ENCODE results near the gene NWD2. TPM values are rescaled to one million over a fixed set of nuclear protein-coding genes. Genes with fewer than 3 reads are reported as not detected.

The NWD2 gene
- total and polyA plus RNA-seq, 9 of the 15 experiments (the other 6 are each of a cell fraction or from before 2014, with no cell fraction given): not detected

- BruUV-seq (replicated peaks): no TSS peak
Measured at GRCh38 chr4:37446016-37446415, 201.5 kb downstream of the NWD2 start.

GRCh38 chr4:37447886-37448285 is 203.3 kb downstream of the NWD2 start:
- H3K9ac ChIP-seq (ENCODE audit: insufficient read depth in 1 of 2, low read depth in 2 of 2, low read length in 2 of 2): no peak overlapping the region
- TF ChIP-seq RCOR1 (IDR thresholded peaks at IDR 0.05; ENCODE audit: borderline replicate concordance in 1 of 2, low read depth in 2 of 2, low read length in 2 of 2) (no peak), CBFA2T3 (IDR thresholded peaks at IDR 0.05) (no peak), ZNF766 (CRISPR knock-in tag; conservative IDR thresholded peaks at IDR 0.05) (no peak), KLF16 (IDR thresholded peaks at IDR 0.05) (no peak), RFX5 (IDR thresholded peaks at IDR 0.05; ENCODE audit: low read depth, low read length) (no peak), ZNF282 (CRISPR knock-in tag; IDR thresholded peaks at IDR 0.05) (no peak), CCNT2 (IDR thresholded peaks at IDR 0.05; ENCODE audit: borderline replicate concordance, extremely low read depth, insufficient read length, low read depth, low read length) (no peak), SAP30 (IDR thresholded peaks at IDR 0.05; ENCODE audit: borderline replicate concordance, insufficient read depth, low read depth, low read length, poor library complexity, severe bottlenecking) (no peak), HOXB6 (CRISPR knock-in tag; IDR thresholded peaks at IDR 0.05; ENCODE audit: borderline replicate concordance) (no peak), ZNF511 (CRISPR knock-in tag; IDR thresholded peaks at IDR 0.05) (no peak), PHB (CRISPR knock-in tag; IDR thresholded peaks at IDR 0.05) (no peak), NFRKB (IDR thresholded peaks at IDR 0.05; ENCODE audit: low read depth) (no peak), FOXA3 (CRISPR knock-in tag; conservative IDR thresholded peaks at IDR 0.05 in 1 of 2, IDR thresholded peaks at IDR 0.05 in 1 of 2) (no peak), EWSR1 (IDR thresholded peaks at IDR 0.05; ENCODE audit: borderline replicate concordance, low read depth, partially characterized antibody) (no peak), ZNF239 (CRISPR knock-in tag; IDR thresholded peaks at IDR 0.05) (no peak), SMARCE1 (IDR thresholded peaks at IDR 0.05) (no peak), ZBED1 (IDR thresholded peaks at IDR 0.05) (no peak)

More at GRCh38 chr4:37446016-37446415, 201.5 kb downstream of the NWD2 start:
- in situ Hi-C loops (cut with MboI) (no loop called here), intact Hi-C loops (cut with micrococcal nuclease) (no loop called here)
- H3K9ac ChIP-seq (ENCODE audit: insufficient read depth in 1 of 2, low read depth in 2 of 2, low read length in 2 of 2): no peak overlapping the region
- 0 out of 2 replicates have a peak, but pooled peaks cover 4% of the 10 kb centered on the region for H4K20me1 ChIP-seq (replicated peaks; ENCODE audit: control insufficient read depth, insufficient read depth, low read length)
- H3K9me1 ChIP-seq (ENCODE audit: control insufficient read depth, insufficient read depth, low read length): no peaks in the 10 kb centered on the region
- H3K4me3 ChIP-seq: no peak overlapping the region
- H3K36me3 ChIP-seq (ENCODE audit: control insufficient read depth, insufficient read depth, low read length): no peaks in the 10 kb centered on the region
- no peaks in the 10 kb centered on the region for H3K9me3 ChIP-seq (replicated peaks; ENCODE audit: control insufficient read depth, insufficient read depth, low read depth, low read length)
- no peaks in the 10 kb centered on the region for H3K4me1 ChIP-seq (replicated peaks in 1 of 2; ENCODE audit: control insufficient read depth in 2 of 2, insufficient read depth in 2 of 2, low read length in 2 of 2)
- WGBS (ENCODE audit: insufficient coverage, low coverage, missing lambda C conversion rate): 5% methylated on average over 8 of the region's 8 CpGs
- H3K27ac ChIP-seq (ENCODE audit: extremely low read depth, low read depth, low read length): no peak overlapping the region
- TF ChIP-seq RBFOX2 (IDR thresholded peaks at IDR 0.05; ENCODE audit: low read depth, low read length): no peak
- TF ChIP-seq BRD9 (IDR thresholded peaks at IDR 0.05; ENCODE audit: low read depth, partially characterized antibody): no peak
- TF ChIP-seq EZH2 (IDR thresholded peaks at IDR 0.05; ENCODE audit: borderline replicate concordance, low read depth, low read length): no peak
- H3K27me3 ChIP-seq (ENCODE audit: control insufficient read depth in 2 of 2, insufficient read depth in 2 of 2, low read length in 2 of 2): peaks cover 5 to 18% of the 10 kb centered on the region in 2 experiments; a peak in 4 of 5 replicates
- H3K79me2 ChIP-seq (ENCODE audit: control insufficient read depth, insufficient read depth, low read length): no peaks in the 10 kb centered on the region
- no peak overlapping the region for H2AFZ ChIP-seq (ENCODE audit: low read depth, low read length)
- H3K4me2 ChIP-seq (ENCODE audit: insufficient read depth, low read length): no peak overlapping the region
- POLR2A ChIA-PET: interaction anchor here (0.6 kb wide), 1 partner anchor 450 kb away, joined by 3 read pairs; no protein-coding TSS in a partner anchor
- ATAC-seq (no peak), FAIRE-seq (no peak), DNase-seq (ENCODE audit: extremely low read depth in 1 of 4, low spot score in 3 of 4) (no peak)
- CTCF ChIA-PET (ENCODE audit: low intra/inter-chr PET ratio): no interaction called here

More at GRCh38 chr4:37447886-37448285, 203.3 kb downstream of the NWD2 start:
- Histone ChIP-seq H3K9me3 (replicated peaks; ENCODE audit: control insufficient read depth, insufficient read depth, low read depth, low read length) (no peaks in the 10 kb centered on the region), H3K4me3 (no peak overlapping the region), H3K27ac (ENCODE audit: extremely low read depth, low read depth, low read length) (no peak overlapping the region), H3K4me2 (ENCODE audit: insufficient read depth, low read length) (no peak overlapping the region), H3K27me3 (ENCODE audit: control insufficient read depth in 2 of 2, insufficient read depth in 2 of 2, low read length in 2 of 2) (peaks cover 5 to 18% of the 10 kb centered on the region in 2 experiments; a peak in 3 of 5 replicates), H3K9me1 (ENCODE audit: control insufficient read depth, insufficient read depth, low read length) (no peaks in the 10 kb centered on the region), H3K4me1 (replicated peaks in 1 of 2; ENCODE audit: control insufficient read depth in 2 of 2, insufficient read depth in 2 of 2, low read length in 2 of 2) (no peaks in the 10 kb centered on the region), H4K20me1 (replicated peaks; ENCODE audit: control insufficient read depth, insufficient read depth, low read length) (no peaks in the 10 kb centered on the region), H2AFZ (ENCODE audit: low read depth, low read length) (no peak overlapping the region), H3K36me3 (ENCODE audit: control insufficient read depth, insufficient read depth, low read length) (no peaks in the 10 kb centered on the region), H3K79me2 (ENCODE audit: control insufficient read depth, insufficient read depth, low read length) (no peaks in the 10 kb centered on the region)
- ChIA-PET CTCF (ENCODE audit: low intra/inter-chr PET ratio) (no interaction called here), POLR2A (interaction anchor here (0.7 kb wide), 1 partner anchor 13 kb away, joined by 3 read pairs; no protein-coding TSS in a partner anchor)
- intact Hi-C loops (cut with micrococcal nuclease): no loop called here
- no TSS peak for BruUV-seq (replicated peaks)
- in situ Hi-C loops (cut with MboI): no loop called here
- no peak for ATAC-seq
- DNase-seq (ENCODE audit: extremely low read depth in 1 of 4, low spot score in 3 of 4): no peak
- WGBS (ENCODE audit: insufficient coverage, low coverage, missing lambda C conversion rate): 3% methylated on average over 3 of the region's 3 CpGs
- FAIRE-seq: no peak
